ENCODE measurements around the gene CUBN. TPM values are rescaled to one million over a fixed set of nuclear protein-coding genes. Genes with fewer than 3 reads are reported as not detected.

The CUBN gene
- total RNA-seq, 4 donors from 2014 or later: 13.4 to 31.0 (median 19.7) TPM

GRCh38 chr10:17175551-17175950 lies 45.9 kb upstream of the CUBN start:
- Histone ChIP-seq H3K27ac (peak overlapping the region in 2 of 3 donors; percentile 19 to 50), H3K9me3 (no peaks in the 10 kb centered on the region), H3K4me3 (replicated peaks in 1 of 3) (no peak overlapping the region), H3K27me3 (no peaks in the 10 kb centered on the region), H3K4me1 (peaks cover 37 to 49% of the 10 kb centered on the region in 2 donors), H3K36me3 (no peaks in the 10 kb centered on the region)
- intact Hi-C loops (cut with DNase I): no loop called here
- 65 to 73% methylated on average over 4 of the region's 4 CpGs for WGBS, 2 donors
- peak in 1 of 2 donors; percentile 4 for DNase-seq
- TF ChIP-seq CTCF (IDR thresholded peaks at IDR 0.05): no peak
- no peak for TF ChIP-seq POLR2A (IDR thresholded peaks at IDR 0.05)

DNA sequence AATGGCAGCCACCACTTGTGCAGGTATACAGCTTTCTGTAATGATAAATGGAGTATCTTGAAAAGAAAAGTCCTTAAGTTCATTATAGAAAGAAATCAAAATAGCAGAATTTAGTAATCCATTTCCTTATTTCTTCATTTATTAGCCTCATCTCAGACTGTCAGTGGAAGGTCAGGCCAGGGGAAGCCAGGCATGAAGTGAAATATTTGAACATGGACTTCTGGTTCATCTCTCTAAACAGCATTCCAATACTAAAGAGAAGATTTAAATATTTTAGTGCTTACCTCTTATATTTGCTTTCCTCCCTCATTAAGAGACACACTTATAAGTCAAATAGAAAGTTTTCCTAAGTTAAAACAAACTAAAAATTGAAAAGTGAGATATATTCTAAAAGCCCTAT lies 45.0 kb upstream of the CUBN start:
- H3K27me3 ChIP-seq: no peaks in the 10 kb centered on the region
- H3K36me3 ChIP-seq: no peaks in the 10 kb centered on the region
- no peak overlapping the region for H3K4me3 ChIP-seq (replicated peaks in 1 of 3)
- H3K9me3 ChIP-seq: no peaks in the 10 kb centered on the region
- intact Hi-C loops (cut with DNase I): no loop called here
- peaks cover 39 to 47% of the 10 kb centered on the region in 2 donors for H3K4me1 ChIP-seq
- peak overlapping the region in 2 of 3 donors; percentile 19 to 50 for H3K27ac ChIP-seq
- TF ChIP-seq POLR2A (IDR thresholded peaks at IDR 0.05) (no peak), CTCF (IDR thresholded peaks at IDR 0.05) (no peak)
- DNase-seq: peak in 1 of 2 donors; percentile 14

- WGBS, 2 donors: 62 to 66% methylated on average over 4 of the region's 4 CpGs
- Histone ChIP-seq H3K9me3 (no peaks in the 10 kb centered on the region), H3K4me1 (peaks cover 36 to 40% of the 10 kb centered on the region in 2 donors), H3K4me3 (replicated peaks in 1 of 3) (no peak overlapping the region), H3K36me3 (no peaks in the 10 kb centered on the region), H3K27ac (peak overlapping the region in 1 of 3 donors; percentile 31), H3K27me3 (no peaks in the 10 kb centered on the region)
- TF ChIP-seq POLR2A (IDR thresholded peaks at IDR 0.05) (no peak), CTCF (IDR thresholded peaks at IDR 0.05) (no peak)
- intact Hi-C loops (cut with DNase I): no loop called here
- DNase-seq: no peak
Measured at GRCh38 chr10:17171141-17171641, 41.6 kb upstream of the CUBN start.

GRCh38 chr10:17169803-17170202 lies 40.2 kb upstream of the CUBN start:
- Histone ChIP-seq H3K4me3 (replicated peaks in 1 of 3) (no peak overlapping the region), H3K9me3 (no peaks in the 10 kb centered on the region), H3K27ac (no peak overlapping the region), H3K36me3 (no peaks in the 10 kb centered on the region), H3K4me1 (peaks cover 22 to 27% of the 10 kb centered on the region in 2 donors), H3K27me3 (no peaks in the 10 kb centered on the region)
- 48 to 51% methylated on average over 4 of the region's 4 CpGs for whole genome bisulfite sequencing, 2 donors
- no peak for DNase-seq
- TF ChIP-seq POLR2A (IDR thresholded peaks at IDR 0.05) (no peak), CTCF (IDR thresholded peaks at IDR 0.05) (no peak)
- intact Hi-C loops (cut with DNase I): no loop called here

DNA sequence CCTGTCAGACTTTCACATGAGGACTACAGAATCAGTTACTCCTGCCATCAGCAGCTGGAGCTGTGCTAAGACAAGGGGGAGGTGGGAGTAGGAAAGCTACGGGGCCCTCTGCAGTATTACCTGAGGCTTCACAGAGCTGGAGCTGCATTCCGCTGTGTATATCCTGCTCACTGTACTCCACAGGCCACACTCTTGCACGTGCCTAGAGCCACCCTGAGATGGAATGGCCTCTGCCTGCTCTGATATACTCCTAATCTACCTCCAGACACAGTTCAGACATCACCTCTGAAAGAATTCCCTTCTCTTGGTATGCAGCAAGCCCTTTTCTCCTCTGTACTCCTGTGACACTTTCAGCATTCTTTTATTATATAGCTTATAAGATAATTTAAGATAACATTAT lies 37.1 kb upstream of the CUBN start:
- no peaks in the 10 kb centered on the region for H3K9me3 ChIP-seq
- DNase-seq: no peak
- WGBS, 2 donors: 79 to 90% methylated on average over 3 of the region's 3 CpGs
- no peak overlapping the region for H3K4me3 ChIP-seq (replicated peaks in 1 of 3)
- intact Hi-C loops (cut with DNase I): no loop called here
- no peaks in the 10 kb centered on the region for H3K27me3 ChIP-seq
- no peak overlapping the region for H3K27ac ChIP-seq
- peaks cover 13 to 19% of the 10 kb centered on the region in 2 donors for H3K4me1 ChIP-seq
- TF ChIP-seq POLR2A (IDR thresholded peaks at IDR 0.05): no peak
- no peak for TF ChIP-seq CTCF (IDR thresholded peaks at IDR 0.05)
- H3K36me3 ChIP-seq: no peaks in the 10 kb centered on the region
